Parathyroid adenoma (tissue), 2 donors: Measurements from ENCODE around the gene FZR1.

ENCODE experiments used
- H2AFZ ChIP-seq: fragments of 300-600 bp; sonication (generic); one replicate; pipeline ENCODE4 v1.7.0; 2017; ENCODE audit warnings: antibody characterized with exemption, mild to moderate bottlenecking
- H3K27ac ChIP-seq: fragments of 300-600 bp; sonication (generic); one replicate; pipeline ENCODE4 v1.7.0; 2017
- H3K27me3 ChIP-seq: fragments of 300-600 bp; sonication (generic); one replicate; pipeline ENCODE4 v1.7.0; 2017; ENCODE audit warnings: low read length; ENCODE audit not compliant: control insufficient read depth, insufficient read depth
- H3K36me3 ChIP-seq: fragments of 300-600 bp; sonication (generic); one replicate; pipeline ENCODE4 v1.7.0; 2017; ENCODE audit warnings: low read length; ENCODE audit not compliant: control insufficient read depth, insufficient read depth
- H3K4me1 ChIP-seq: fragments of 300-600 bp; sonication (generic); one replicate; pipeline ENCODE4 v1.7.0; 2017; ENCODE audit warnings: control low read depth
- H3K4me2 ChIP-seq: fragments of 300-600 bp; sonication (generic); one replicate; pipeline ENCODE4 v1.7.0; 2017; ENCODE audit warnings: low read length
- H3K4me3 ChIP-seq: fragments of 300-600 bp; sonication (generic); one replicate; pipeline ENCODE4 v1.7.0; 2017; ENCODE audit warnings: low read depth, low read length
- H3K79me2 ChIP-seq: fragments of 300-600 bp; sonication (generic); one replicate; pipeline ENCODE4 v1.7.0; 2017; ENCODE audit warnings: control low read depth
- H3K9ac ChIP-seq: fragments of 300-600 bp; sonication (generic); one replicate; pipeline ENCODE4 v1.7.0; 2017; ENCODE audit warnings: mild to moderate bottlenecking
- H3K9me3 ChIP-seq: fragments of 300-600 bp; sonication (generic); one replicate; pipeline ENCODE4 v1.7.0; 2017; ENCODE audit warnings: low read length; ENCODE audit not compliant: control insufficient read depth
- CTCF ChIP-seq: fragments of 300-600 bp; sonication (generic); IDR thresholded peaks from one replicate; pipeline ENCODE4 v1.7.0; 2017; ENCODE audit warnings: antibody characterized with exemption, mild to moderate bottlenecking
- donor health status: primary hyperparathyroidism.

FZR1 gene

DNA sequence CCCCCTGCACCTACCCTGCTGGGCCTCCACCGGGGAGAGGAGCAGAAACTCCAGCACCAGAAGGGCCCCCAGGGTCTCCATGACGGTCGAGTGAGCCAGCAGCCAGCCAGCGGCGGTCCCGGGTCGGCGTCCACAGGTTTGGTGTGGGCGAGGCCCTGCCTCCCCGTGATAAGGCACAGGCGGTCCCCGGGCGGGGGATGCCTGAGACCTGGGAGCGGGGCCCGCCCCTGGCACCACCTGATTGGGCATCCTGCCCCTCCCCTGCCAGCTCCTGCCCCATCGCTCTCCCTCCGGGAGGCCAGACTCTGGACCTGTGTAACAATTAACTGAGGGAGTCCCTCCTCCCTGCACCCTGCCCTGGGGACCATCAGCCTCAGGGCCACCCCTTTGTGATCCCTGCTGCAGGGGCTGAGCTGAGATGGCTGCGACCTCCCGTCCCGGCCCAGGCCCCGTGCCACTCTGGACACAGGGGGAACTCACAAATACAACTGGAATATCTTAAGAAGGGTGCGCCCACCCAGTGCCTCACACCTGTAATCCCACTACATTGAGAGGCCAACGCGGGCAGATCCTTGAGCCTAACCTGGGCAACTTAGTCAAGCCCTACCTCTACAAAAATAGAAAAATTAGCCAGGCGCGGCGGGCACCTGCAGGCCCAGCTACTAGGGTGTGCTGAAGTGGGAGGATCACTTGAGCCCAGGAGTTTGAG, 25.6 kb upstream of the FZR1 start, which contains the start of gene SMIM24:
Gene SMIM24 (minus strand): TSS at position 143 of the 709 bp plus-strand sequence. CDS start 62 bp downstream, at position 81.
- Histone ChIP-seq H3K4me3 (no peak within 1 kb of the TSS), H3K27ac (no peak within 1 kb of the TSS), H3K4me2 (no peak within 1 kb of the TSS), H2AFZ (no peak within 1 kb of the TSS), H3K9ac (no peak within 1 kb of the TSS), H3K4me1 (no peaks in the 10 kb centered on the region), H3K27me3 (no peaks in the 10 kb centered on the region), H3K36me3 (no peaks in the 10 kb centered on the region), H3K79me2 (no peaks in the 10 kb centered on the region), H3K9me3 (no peaks in the 10 kb centered on the region)
- no peak for TF ChIP-seq CTCF

- TF ChIP-seq CTCF = no peak
- H3K27me3 ChIP-seq = no peaks in the 10 kb centered on the region
- H3K9ac ChIP-seq = no peak overlapping the region
- no peaks in the 10 kb centered on the region for H3K36me3 ChIP-seq
- no peak overlapping the region for H2AFZ ChIP-seq
- no peak overlapping the region for H3K27ac ChIP-seq
- no peak overlapping the region for H3K4me2 ChIP-seq
- no peaks in the 10 kb centered on the region for H3K9me3 ChIP-seq
- H3K4me1 ChIP-seq = no peaks in the 10 kb centered on the region
- no peak overlapping the region for H3K4me3 ChIP-seq
- H3K79me2 ChIP-seq = no peaks in the 10 kb centered on the region
Observed at GRCh38 chr19:3481241-3482090, 24.6 kb upstream of the FZR1 start.

- no peaks in the 10 kb centered on the region for H3K27me3 ChIP-seq
- no peaks in the 10 kb centered on the region for H3K36me3 ChIP-seq
- H3K27ac ChIP-seq = no peak overlapping the region
- H2AFZ ChIP-seq = no peak overlapping the region
- H3K4me3 ChIP-seq = no peak overlapping the region
- H3K79me2 ChIP-seq = no peaks in the 10 kb centered on the region
- no peak for TF ChIP-seq CTCF
- no peaks in the 10 kb centered on the region for H3K9me3 ChIP-seq
- H3K9ac ChIP-seq = no peak overlapping the region
- no peak overlapping the region for H3K4me2 ChIP-seq
- H3K4me1 ChIP-seq = no peaks in the 10 kb centered on the region
Observed at GRCh38 chr19:3482507-3483225, 23.4 kb upstream of the FZR1 start.

- Histone ChIP-seq H3K4me3 (no peak within 1 kb of the TSS), H3K4me1 (no peaks in the 10 kb centered on the region), H3K36me3 (no peaks in the 10 kb centered on the region), H3K4me2 (no peak within 1 kb of the TSS), H3K79me2 (no peaks in the 10 kb centered on the region), H3K9ac (no peak within 1 kb of the TSS), H3K9me3 (no peaks in the 10 kb centered on the region), H2AFZ (no peak within 1 kb of the TSS), H3K27ac (no peak within 1 kb of the TSS), H3K27me3 (no peaks in the 10 kb centered on the region)
- TF ChIP-seq CTCF = no peak
Observed at GRCh38 chr19:3483226-3483628, 22.9 kb upstream of the FZR1 start, which contains the start of gene SMIM44. Gene SMIM44 (minus strand): TSS chr19:3483441. CDS start chr19:3483403, 38 bp downstream.
